Naive thymus-derived CD8-positive, alpha-beta T cell (primary cell): ENCODE results near the gene KRT1. TPM values are rescaled to one million over a fixed set of nuclear protein-coding genes. Genes with fewer than 3 reads are reported as not detected.

Experiments used
- ATAC-seq, 2 donors: fragments of 150-1000 bp; cut with Tn5 transposase in 1 of 2; sonication (Bioruptor Pico), chemical (Tn5 transposase) in 1 of 2; 1 replicate in 1 of 2; 2 replicates in 1 of 2; pipeline ENCODE4 v1.10.0; 2021; ENCODE audit warnings: mild to moderate bottlenecking in 2 of 2, moderate library complexity in 2 of 2
- POLR2A ChIA-PET: fragments of 350-600 bp; sonication (Branson Sonifier 250); formaldehyde crosslinking; loops from one replicate; lab custom pipeline; 2021; ENCODE audit warnings: antibody characterized with exemption; lab: Charles Lee
- DNase-seq, 10 donors: peaks; one replicate each; pipeline versions ENCODE4 v3.0.0 to v3.0.0-alpha.2; 2020 to 2022
- H3K27ac Mint-ChIP-seq, 10 donors: one replicate each; pipeline ENCODE4 v1.8.0; 2020 to 2022; ENCODE audit warnings: mild to moderate bottlenecking in 10 of 10, mixed read lengths in 10 of 10, moderate library complexity in 4 of 10, inconsistent platforms in 1 of 10
- H3K27me3 Mint-ChIP-seq, 5 donors: one replicate each; pipeline ENCODE4 v1.8.0; 2021 to 2022; ENCODE audit warnings: mixed read lengths in 5 of 5
- H3K36me3 Mint-ChIP-seq, 3 donors: one replicate each; pipeline ENCODE4 v1.8.0; 2020 to 2022; ENCODE audit warnings: mixed read lengths in 3 of 3, mild to moderate bottlenecking in 2 of 3, inconsistent platforms in 1 of 3
- H3K4me1 Mint-ChIP-seq, 4 donors: one replicate each; pipeline ENCODE4 v1.8.0; 2021 to 2022; ENCODE audit warnings: mixed read lengths in 4 of 4
- H3K4me3 Mint-ChIP-seq, 10 donors: one replicate each; pipeline ENCODE4 v1.8.0; 2020 to 2022; ENCODE audit warnings: mild to moderate bottlenecking in 10 of 10, mixed read lengths in 10 of 10, moderate library complexity in 6 of 10, inconsistent platforms in 1 of 10
- H3K9me3 Mint-ChIP-seq, 9 donors: one replicate each; pipeline ENCODE4 v1.8.0; 2020 to 2022; ENCODE audit warnings: mixed read lengths in 9 of 9, mild to moderate bottlenecking in 3 of 9, inconsistent platforms in 1 of 9, moderate library complexity in 1 of 9
- polyA plus RNA-seq, 3 donors: library from polyadenylated mRNA; unstranded; fragments of 300-500 nt; fragmentation: Illumina TruSeq; gene quantifications; one replicate each; pipeline ENCODE4 v1.2.3, GENCODE V29; 2021
- total RNA-seq, 8 experiments: library from RNA in 2 of 8; stranded (reverse) in 2 of 8; gene quantifications; one replicate each; pipeline ENCODE4 v1.2.3 and lab custom pipeline; 2021 to 2026

Gene KRT1
- total and polyA plus RNA-seq, 5 experiments from 2014 or later = 0.31 TPM; not detected in 4

- Mint-ChIP-seq H3K4me3 (no peak overlapping the region), H3K4me1 (peaks cover 0 to 4% (median 2%) of the 10 kb centered on the region in 4 donors), H3K36me3 (no peaks in the 10 kb centered on the region), H3K27me3 (no peaks in the 10 kb centered on the region), H3K27ac (peak overlapping the region in 3 of 10 donors; percentile 33 to 68 (median 44)), H3K9me3 (no peaks in the 10 kb centered on the region)
- ATAC-seq (no peak), DNase-seq (no peak)
- POLR2A ChIA-PET = interaction anchor here (1.1 kb wide), 1 partner anchor 35 kb away, joined by 3 read pairs; no protein-coding TSS in a partner anchor
These were observed 12.3 kb downstream of the KRT1 start for GRCh38 chr12:52667931-52668330.

GRCh38 chr12:52667509-52667908 is 12.7 kb downstream of the KRT1 start:
- no peak overlapping the region for H3K4me3 Mint-ChIP-seq
- H3K9me3 Mint-ChIP-seq = no peaks in the 10 kb centered on the region
- ATAC-seq = no peak
- peak overlapping the region in 3 of 10 donors; percentile 55 to 78 (median 68) for H3K27ac Mint-ChIP-seq
- H3K36me3 Mint-ChIP-seq = no peaks in the 10 kb centered on the region
- POLR2A ChIA-PET = interaction anchor here (1.1 kb wide), 1 partner anchor 35 kb away, joined by 3 read pairs; no protein-coding TSS in a partner anchor
- H3K27me3 Mint-ChIP-seq = no peaks in the 10 kb centered on the region
- DNase-seq = no peak
- H3K4me1 Mint-ChIP-seq = peaks cover 3 to 6% (median 3%) of the 10 kb centered on the region in 4 donors

GRCh38 chr12:52666471-52666870 is 13.7 kb downstream of the KRT1 start:
- DNase-seq (no peak), ATAC-seq (no peak)
- Mint-ChIP-seq H3K4me1 (peaks cover 9 to 11% (median 11%) of the 10 kb centered on the region in 4 donors), H3K9me3 (no peaks in the 10 kb centered on the region), H3K27ac (peak overlapping the region in 3 of 10 donors; percentile 17 to 56 (median 46)), H3K36me3 (no peaks in the 10 kb centered on the region), H3K27me3 (no peaks in the 10 kb centered on the region), H3K4me3 (no peak overlapping the region)
- POLR2A ChIA-PET = interaction anchor here (0.6 to 0.7 kb wide), 2 partner anchors 81 to 277 kb away, joined by 3 read pairs; no protein-coding TSS in a partner anchor

DNA sequence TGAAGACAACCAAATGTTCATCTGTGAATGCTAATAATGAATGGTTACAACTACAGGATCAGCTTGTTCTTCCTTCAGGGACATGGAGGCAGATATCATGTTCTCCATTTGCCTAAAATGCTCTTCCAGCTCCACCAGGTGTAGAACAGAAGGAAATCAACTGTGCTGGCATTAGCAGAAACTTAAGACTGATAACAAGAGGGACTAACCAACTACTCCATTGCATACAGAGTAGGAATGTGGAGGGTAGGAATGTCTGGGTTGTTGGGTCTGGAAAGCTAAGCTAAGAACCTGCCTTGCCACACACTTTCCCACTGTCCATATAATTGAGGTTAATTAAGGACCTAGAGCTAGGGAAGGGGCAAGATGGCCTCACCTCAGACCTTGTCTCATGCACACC is 16.8 kb downstream of the KRT1 start:
- peaks cover 9 to 17% (median 11%) of the 10 kb centered on the region in 4 donors for H3K4me1 Mint-ChIP-seq
- H3K4me3 Mint-ChIP-seq = no peak overlapping the region
- no peaks in the 10 kb centered on the region for H3K27me3 Mint-ChIP-seq
- no peaks in the 10 kb centered on the region for H3K9me3 Mint-ChIP-seq
- ATAC-seq (no peak), DNase-seq (no peak)
- POLR2A ChIA-PET = interaction anchor here (1.3 kb wide), 1 partner anchor 24 kb away, joined by 3 read pairs; no protein-coding TSS in a partner anchor
- H3K27ac Mint-ChIP-seq = no peak overlapping the region
- H3K36me3 Mint-ChIP-seq = no peaks in the 10 kb centered on the region

- H3K4me1 Mint-ChIP-seq = peaks cover 9 to 17% (median 11%) of the 10 kb centered on the region in 4 donors
- H3K36me3 Mint-ChIP-seq = no peaks in the 10 kb centered on the region
- H3K4me3 Mint-ChIP-seq = no peak overlapping the region
- H3K27ac Mint-ChIP-seq = peak overlapping the region in 3 of 10 donors; percentile 4 to 56 (median 22)
- H3K9me3 Mint-ChIP-seq = no peaks in the 10 kb centered on the region
- H3K27me3 Mint-ChIP-seq = no peaks in the 10 kb centered on the region
- ATAC-seq (no peak), DNase-seq (no peak)
- POLR2A ChIA-PET = interaction anchor here (1.3 kb wide), 1 partner anchor 24 kb away, joined by 3 read pairs; no protein-coding TSS in a partner anchor
These were observed 17.3 kb downstream of the KRT1 start for GRCh38 chr12:52662918-52663229.

DNA sequence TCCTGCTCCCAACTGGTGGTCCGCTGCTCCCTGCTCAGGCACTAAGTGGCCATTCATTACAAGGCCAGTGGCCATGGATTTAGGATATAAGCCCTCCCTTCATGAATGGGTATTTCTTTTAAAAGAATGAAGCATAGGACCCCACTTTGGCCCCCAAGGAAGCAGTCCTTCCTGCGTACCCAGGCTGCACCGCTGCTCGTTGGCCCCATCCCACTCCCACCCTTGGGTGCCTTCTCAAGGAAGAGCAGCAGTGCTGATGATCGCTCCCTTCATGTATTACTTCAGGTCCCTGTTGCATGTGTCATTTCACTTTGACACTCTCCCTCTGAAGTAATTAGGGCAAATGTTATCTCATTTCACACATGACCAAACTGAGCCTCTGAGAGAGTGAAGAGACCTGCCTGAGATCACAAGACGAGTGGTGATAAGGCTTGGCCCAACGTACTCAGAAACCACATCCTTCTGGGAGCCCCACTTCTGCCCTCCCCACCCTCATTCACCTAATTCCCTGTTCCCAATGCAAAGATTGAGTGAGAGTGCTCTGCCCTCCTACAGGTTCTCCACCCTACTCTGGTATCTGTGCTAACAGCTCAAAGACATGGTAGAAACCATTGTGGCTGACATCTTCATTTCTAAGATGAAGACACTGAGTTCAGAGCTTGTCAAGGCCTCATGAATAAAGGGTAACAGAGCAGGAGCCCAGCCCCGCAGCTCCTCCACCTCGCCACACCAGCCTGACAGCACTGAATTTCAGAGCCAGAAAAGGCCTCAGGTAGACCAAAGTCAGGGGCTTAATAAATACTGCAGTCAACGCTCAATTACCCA is 17.9 kb downstream of the KRT1 start:
- Mint-ChIP-seq H3K4me1 (peaks cover 9 to 17% (median 10%) of the 10 kb centered on the region in 4 donors), H3K27ac (peak overlapping the region in 5 of 10 donors; percentile 20 to 83 (median 36)), H3K9me3 (no peaks in the 10 kb centered on the region), H3K4me3 (no peak overlapping the region), H3K36me3 (no peaks in the 10 kb centered on the region), H3K27me3 (no peaks in the 10 kb centered on the region)
- DNase-seq (no peak), ATAC-seq (no peak)
- POLR2A ChIA-PET = interaction anchor here (1.3 kb wide), 1 partner anchor 25 kb away, joined by 3 read pairs; no protein-coding TSS in a partner anchor

DNA sequence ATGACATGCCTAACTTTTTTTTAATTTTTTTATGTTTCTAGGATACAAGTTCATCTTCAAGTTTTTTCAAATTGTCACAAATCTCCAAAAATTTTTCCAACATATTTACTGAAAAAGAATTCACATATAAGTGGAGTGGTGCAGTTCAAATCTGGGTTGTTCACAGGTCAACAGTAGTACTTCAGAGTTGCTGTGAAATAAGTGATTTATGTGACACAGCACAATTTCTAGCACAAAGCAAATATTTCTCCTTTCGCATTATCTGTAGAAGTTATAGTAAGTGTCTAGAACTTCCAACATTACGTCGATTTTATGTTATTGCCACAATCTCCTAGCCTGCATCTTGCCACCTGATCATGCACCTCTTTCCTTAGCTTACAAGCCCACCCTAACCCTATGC is 18.5 kb downstream of the KRT1 start:
- H3K4me3 Mint-ChIP-seq = no peak overlapping the region
- peaks cover 9 to 19% (median 12%) of the 10 kb centered on the region in 4 donors for H3K4me1 Mint-ChIP-seq
- POLR2A ChIA-PET = no interaction called here
- no peak for ATAC-seq
- no peaks in the 10 kb centered on the region for H3K36me3 Mint-ChIP-seq
- no peak for DNase-seq
- H3K9me3 Mint-ChIP-seq = no peaks in the 10 kb centered on the region
- peak overlapping the region in 1 of 10 donors; percentile 22 for H3K27ac Mint-ChIP-seq
- H3K27me3 Mint-ChIP-seq = no peaks in the 10 kb centered on the region

GRCh38 chr12:52660934-52661499 is 19.2 kb downstream of the KRT1 start:
- Mint-ChIP-seq H3K27ac (no peak overlapping the region), H3K4me1 (peaks cover 15 to 23% (median 16%) of the 10 kb centered on the region in 4 donors), H3K27me3 (no peaks in the 10 kb centered on the region), H3K4me3 (no peak overlapping the region), H3K36me3 (no peaks in the 10 kb centered on the region), H3K9me3 (no peaks in the 10 kb centered on the region)
- POLR2A ChIA-PET = interaction anchor here (0.6 kb wide), 2 partner anchors 18 to 662 kb away, joined by 3 read pairs; no protein-coding TSS in a partner anchor
- ATAC-seq = no peak
- no peak for DNase-seq

GRCh38 chr12:52659951-52660350 is 20.3 kb downstream of the KRT1 start:
- ATAC-seq (no peak), DNase-seq (no peak)
- Mint-ChIP-seq H3K4me3 (peak overlapping the region in 1 of 10 donors; percentile 38), H3K9me3 (no peaks in the 10 kb centered on the region), H3K27ac (peak overlapping the region in 5 of 10 donors; percentile 50 to 89 (median 70)), H3K36me3 (no peaks in the 10 kb centered on the region), H3K27me3 (no peaks in the 10 kb centered on the region), H3K4me1 (peaks cover 15 to 26% (median 19%) of the 10 kb centered on the region in 4 donors)
- POLR2A ChIA-PET = interaction anchor here (1.2 kb wide), 1 partner anchor 11 kb away, joined by 3 read pairs; no protein-coding TSS in a partner anchor

DNA sequence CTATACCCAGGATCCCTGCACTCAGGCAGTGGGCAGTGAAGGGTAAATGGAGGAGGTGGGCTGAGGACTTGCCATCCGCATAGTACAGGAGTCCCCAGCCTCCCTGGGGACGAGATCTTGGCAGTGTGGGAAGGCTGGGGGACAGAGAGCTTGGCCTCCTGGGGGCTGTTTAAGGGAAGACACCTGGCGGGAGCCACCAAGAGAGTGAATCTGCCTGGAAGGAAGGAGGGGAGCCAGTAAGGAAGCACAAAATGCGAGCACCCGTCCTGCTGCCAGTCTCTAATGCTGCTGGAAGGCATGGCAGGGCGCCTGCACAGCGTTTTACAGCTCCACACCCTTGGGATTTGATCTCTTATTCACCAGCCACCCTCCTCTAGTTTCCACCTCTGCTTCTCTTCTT is 20.8 kb downstream of the KRT1 start:
- H3K4me1 Mint-ChIP-seq = peaks cover 17 to 29% (median 21%) of the 10 kb centered on the region in 4 donors
- H3K36me3 Mint-ChIP-seq = no peaks in the 10 kb centered on the region
- no peak for DNase-seq
- peak overlapping the region in 6 of 10 donors; percentile 29 to 89 (median 63) for H3K27ac Mint-ChIP-seq
- H3K9me3 Mint-ChIP-seq = no peaks in the 10 kb centered on the region
- H3K4me3 Mint-ChIP-seq = peak overlapping the region in 1 of 10 donors; percentile 38
- POLR2A ChIA-PET = interaction anchor here (1.2 kb wide), 1 partner anchor 10 kb away, joined by 3 read pairs; no protein-coding TSS in a partner anchor
- H3K27me3 Mint-ChIP-seq = no peaks in the 10 kb centered on the region
- ATAC-seq = no peak

GRCh38 chr12:52658196-52658595 is 22.0 kb downstream of the KRT1 start:
- POLR2A ChIA-PET = no interaction called here
- Mint-ChIP-seq H3K27ac (peak overlapping the region in 5 of 10 donors; percentile 3 to 76 (median 60)), H3K4me3 (no peak overlapping the region), H3K4me1 (peaks cover 17 to 29% (median 26%) of the 10 kb centered on the region in 4 donors), H3K36me3 (no peaks in the 10 kb centered on the region), H3K27me3 (no peaks in the 10 kb centered on the region), H3K9me3 (no peaks in the 10 kb centered on the region)
- ATAC-seq = no peak
- no peak for DNase-seq

DNA sequence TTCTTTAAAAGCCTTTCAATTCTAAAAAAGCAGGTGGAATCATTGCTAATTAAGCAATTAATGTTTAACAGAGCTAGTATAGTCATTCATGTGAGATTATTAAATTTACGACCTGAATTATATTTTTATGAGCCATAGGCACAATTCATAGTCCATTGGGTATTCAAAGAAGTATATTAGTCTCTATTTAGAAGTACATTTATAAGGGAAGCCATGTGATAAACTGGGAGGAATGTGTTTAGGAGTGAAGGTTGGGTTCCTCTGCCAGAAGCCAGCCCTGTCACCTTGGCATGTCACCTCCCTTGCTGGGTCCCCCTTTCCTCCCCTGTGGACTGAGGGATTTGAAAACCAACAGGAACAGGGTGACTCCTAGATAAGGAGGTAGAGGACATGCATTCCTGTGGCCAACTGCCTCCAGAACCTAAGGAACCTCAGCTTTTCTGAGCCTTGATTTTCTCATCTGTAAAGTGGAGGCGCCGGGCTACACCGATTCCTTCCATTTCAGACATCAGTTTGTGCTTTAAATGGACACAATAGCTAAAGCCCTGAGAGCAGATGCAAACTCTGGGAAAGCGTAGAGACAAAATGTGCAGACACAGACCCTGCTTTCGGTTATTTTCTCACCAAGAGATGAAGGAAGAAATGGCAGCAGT is 22.8 kb downstream of the KRT1 start:
- POLR2A ChIA-PET = interaction anchor here (1.1 to 2.2 kb wide), 2 partner anchors 10 to 24 kb away, joined by 3 to 7 read pairs; no protein-coding TSS in a partner anchor
- Mint-ChIP-seq H3K27me3 (no peaks in the 10 kb centered on the region), H3K27ac (peak overlapping the region in 5 of 10 donors; percentile 36 to 76 (median 50)), H3K36me3 (no peaks in the 10 kb centered on the region), H3K9me3 (no peaks in the 10 kb centered on the region), H3K4me1 (peaks cover 13 to 25% (median 24%) of the 10 kb centered on the region in 4 donors), H3K4me3 (no peak overlapping the region)
- DNase-seq = no peak
- no peak for ATAC-seq
